Measurements from ENCODE around the gene TSSK6. TPM values are rescaled to one million over a fixed set of nuclear protein-coding genes. Genes with fewer than 3 reads are reported as not detected.

TSSK6 gene
- total and polyA plus RNA-seq, 12 donors: 0.23 to 1.2 (median 0.45) TPM; not detected in 1

- H3K9me3 ChIP-seq: no peaks in the 10 kb centered on the region
- no peak overlapping the region for H3K4me3 ChIP-seq
- no peak for ATAC-seq
- TF ChIP-seq CTCF (IDR thresholded peaks at IDR 0.05): no peak
- no peak for DNase-seq
- no peaks in the 10 kb centered on the region for H3K4me1 ChIP-seq
- 88 to 93% methylated on average over 12 of the region's 12 CpGs for WGBS, 2 donors
- intact Hi-C loops (cut with DNase I): no loop called here
- H3K27me3 ChIP-seq: no peaks in the 10 kb centered on the region
- no peak overlapping the region for H3K27ac ChIP-seq
- H3K36me3 ChIP-seq: peaks cover 0 to 69% (median 44%) of the 10 kb centered on the region in 9 donors
Measured at GRCh38 chr19:19506592-19506991, 8.8 kb downstream of the TSSK6 start.

GRCh38 chr19:19505669-19506326, 9.6 kb downstream of the TSSK6 start:
- 90% methylated on average over 27 of the region's 27 CpGs for WGBS, 2 donors
- no peak for ATAC-seq
- Histone ChIP-seq H3K4me1 (no peaks in the 10 kb centered on the region), H3K27me3 (no peaks in the 10 kb centered on the region), H3K4me3 (no peak overlapping the region), H3K36me3 (peaks cover 0 to 77% (median 50%) of the 10 kb centered on the region in 9 donors), H3K27ac (no peak overlapping the region), H3K9me3 (no peaks in the 10 kb centered on the region)
- intact Hi-C loops (cut with DNase I): no loop called here
- no peak for TF ChIP-seq CTCF (IDR thresholded peaks at IDR 0.05)
- DNase-seq: no peak

- TF ChIP-seq CTCF (IDR thresholded peaks at IDR 0.05): no peak
- Histone ChIP-seq H3K27me3 (no peaks in the 10 kb centered on the region), H3K4me1 (no peaks in the 10 kb centered on the region), H3K36me3 (peaks cover 0 to 84% (median 52%) of the 10 kb centered on the region in 9 donors), H3K9me3 (no peaks in the 10 kb centered on the region), H3K27ac (no peak overlapping the region), H3K4me3 (no peak overlapping the region)
- ATAC-seq (peak in 2 of 8 donors; percentile 8 to 10), DNase-seq (no peak)
- 89 to 93% methylated on average over 23 of the region's 23 CpGs for WGBS, 2 donors
- intact Hi-C loops (cut with DNase I): no loop called here
Measured at GRCh38 chr19:19504754-19505668, 10.3 kb downstream of the TSSK6 start.

DNA sequence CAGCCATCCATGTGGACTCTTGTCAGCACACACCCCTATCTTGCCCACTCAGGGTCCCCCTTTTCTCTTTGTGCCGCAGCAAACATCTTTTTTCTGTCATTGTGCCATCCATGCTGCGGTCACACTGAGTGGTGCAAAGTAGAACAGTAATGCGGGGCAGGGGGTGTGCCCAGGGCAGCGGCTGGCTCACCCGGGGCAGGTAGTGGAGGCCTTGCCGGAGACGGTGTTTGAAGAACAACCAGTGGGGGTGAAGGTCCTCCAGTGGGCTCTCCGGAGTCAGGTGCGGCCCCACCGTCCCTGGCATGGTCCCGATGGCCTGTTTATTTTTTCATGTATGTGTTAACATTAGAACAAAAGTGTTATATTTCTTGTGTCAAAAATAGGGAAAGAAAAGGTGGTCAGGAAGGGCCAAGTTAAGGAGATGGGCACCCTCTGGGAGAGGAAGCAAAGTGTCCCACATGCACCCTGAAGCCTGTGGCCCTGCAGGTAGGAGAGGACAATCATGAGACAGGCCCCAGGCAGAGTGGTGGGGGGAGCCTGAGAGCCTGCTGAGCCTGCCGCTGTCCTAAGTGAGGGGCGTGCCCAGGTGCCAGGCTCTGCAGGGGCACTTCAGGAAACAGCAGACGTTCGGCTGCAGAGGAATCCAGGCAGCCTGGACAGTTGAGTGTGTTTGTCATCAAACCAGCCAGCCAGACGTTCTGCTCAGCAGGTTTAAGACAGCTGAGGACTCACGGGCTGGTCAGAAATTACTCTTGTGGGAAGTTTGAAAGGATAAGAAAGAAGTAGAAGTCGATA, 12.3 kb downstream of the TSSK6 start:
- no peaks in the 10 kb centered on the region for H3K27me3 ChIP-seq
- H3K36me3 ChIP-seq: peaks cover 0 to 100% (median 68%) of the 10 kb centered on the region in 9 donors
- H3K4me3 ChIP-seq: no peak overlapping the region
- ATAC-seq (no peak), DNase-seq (no peak)
- no peak overlapping the region for H3K27ac ChIP-seq
- no peak for TF ChIP-seq CTCF (IDR thresholded peaks at IDR 0.05)
- intact Hi-C loops (cut with DNase I): no loop called here
- no peaks in the 10 kb centered on the region for H3K4me1 ChIP-seq
- WGBS, 2 donors: 88% methylated on average over 18 of the region's 18 CpGs
- H3K9me3 ChIP-seq: no peaks in the 10 kb centered on the region

Data from heart right ventricle (tissue), 16 donors.